Fibroblast of lung (primary cell): ENCODE results near the gene GALC. TPM values are rescaled to one million over a fixed set of nuclear protein-coding genes. Genes with fewer than 3 reads are reported as not detected.

Experiments
- DNase-seq, 2 donors: peaks; one replicate each; pipeline versions ENCODE4 v3.0.0 to v3.0.0-alpha.2; 2010; ENCODE audit warnings: low read depth in 2 of 2
- H2AFZ ChIP-seq: 2 replicates; pipeline ENCODE4 v1.5.1; 2012; ENCODE audit warnings: low read length, control low read depth, inconsistent platforms
- H3K27ac ChIP-seq: 2 replicates; pipeline ENCODE4 v1.5.1; 2011; ENCODE audit warnings: low read length, control low read depth; ENCODE audit not compliant: insufficient read depth
- H3K27me3 ChIP-seq: 2 replicates; pipeline ENCODE4 v1.5.1; 2011; ENCODE audit warnings: mild to moderate bottlenecking, low read length; ENCODE audit not compliant: control insufficient read depth, insufficient read depth
- H3K36me3 ChIP-seq: 2 replicates; pipeline ENCODE4 v1.5.1; 2011; ENCODE audit warnings: low read length; ENCODE audit not compliant: control insufficient read depth, insufficient read depth
- H3K4me1 ChIP-seq: 2 replicates; pipeline ENCODE4 v1.5.1; 2011; ENCODE audit warnings: low read length; ENCODE audit not compliant: control insufficient read depth, insufficient read depth; ENCODE audit errors: extremely low read depth
- H3K4me2 ChIP-seq: 2 replicates; pipeline ENCODE4 v1.5.1; 2011; ENCODE audit warnings: low read length, control low read depth; ENCODE audit not compliant: insufficient read depth; ENCODE audit errors: extremely low read depth
- H3K4me3 ChIP-seq, 4 experiments: fragments of 200-600 bp in 1 of 4; sonication (generic) in 1 of 4; replicated peaks in 1 of 4; 2 replicates each; pipeline ENCODE4 v1.5.1; 2011 to 2016; ENCODE audit warnings: low read length in 4 of 4, low read depth in 3 of 4, mild to moderate bottlenecking in 3 of 4, control low read depth in 2 of 4, inconsistent platforms in 1 of 4, mixed read lengths in 1 of 4; ENCODE audit not compliant: insufficient read depth in 1 of 4; ENCODE audit errors: control extremely low read depth in 1 of 4
- H3K79me2 ChIP-seq: 2 replicates; pipeline ENCODE4 v1.5.1; 2012; ENCODE audit warnings: mild to moderate bottlenecking, low read length, inconsistent platforms; ENCODE audit not compliant: control insufficient read depth, insufficient read depth
- H3K9ac ChIP-seq: 2 replicates; pipeline ENCODE4 v1.5.1; 2011; ENCODE audit warnings: mild to moderate bottlenecking, low read length, control low read depth; ENCODE audit not compliant: insufficient read depth
- H3K9me3 ChIP-seq: 2 replicates; pipeline ENCODE4 v1.5.1; 2012; ENCODE audit warnings: low read depth, low read length; ENCODE audit not compliant: control insufficient read depth, insufficient read depth
- H4K20me1 ChIP-seq: 2 replicates; pipeline ENCODE4 v1.5.1; 2011; ENCODE audit warnings: low read length; ENCODE audit not compliant: control insufficient read depth, insufficient read depth; ENCODE audit errors: extremely low read depth
- EZH2 ChIP-seq: IDR thresholded peaks from 2 replicates; pipeline ENCODE4 v1.5.1; 2012; ENCODE audit warnings: low read length, control low read depth, mild to moderate bottlenecking; ENCODE audit errors: missing control alignments
- polyA plus RNA-seq, 2 donors: library from polyadenylated mRNA; depleted of rRNA in 1 of 2; stranded (reverse) in 1 of 2; unstranded in 1 of 2; fragments of >200 nt; gene quantifications; 2 replicates each; pipeline ENCODE4 v1.2.1, GENCODE V29; 2011 to 2012; ENCODE audit warnings: missing spikeins in 1 of 2
- total RNA-seq: library from RNA; depleted of rRNA; stranded (reverse); fragments of >200 nt; gene quantifications from 2 replicates; pipeline ENCODE4 v1.2.1, GENCODE V29; 2014
- TF ChIP-seq, protein P1 (sequence below), 2 donors: IDR thresholded peaks in 1 of 2; conservative IDR thresholded peaks in 1 of 2; 1 replicate in 1 of 2; 2 replicates in 1 of 2; pipeline ENCODE4 v1.5.1; 2011 to 2012; ENCODE audit warnings: low read length in 2 of 2, control low read depth in 1 of 2, inconsistent platforms in 1 of 2, low read depth in 1 of 2, mild to moderate bottlenecking in 1 of 2

Gene GALC
- total and polyA plus RNA-seq, 2 donors (not counting 1 experiment from before 2014, with no cell fraction given), result 13.3 to 22.8 TPM

DNA sequence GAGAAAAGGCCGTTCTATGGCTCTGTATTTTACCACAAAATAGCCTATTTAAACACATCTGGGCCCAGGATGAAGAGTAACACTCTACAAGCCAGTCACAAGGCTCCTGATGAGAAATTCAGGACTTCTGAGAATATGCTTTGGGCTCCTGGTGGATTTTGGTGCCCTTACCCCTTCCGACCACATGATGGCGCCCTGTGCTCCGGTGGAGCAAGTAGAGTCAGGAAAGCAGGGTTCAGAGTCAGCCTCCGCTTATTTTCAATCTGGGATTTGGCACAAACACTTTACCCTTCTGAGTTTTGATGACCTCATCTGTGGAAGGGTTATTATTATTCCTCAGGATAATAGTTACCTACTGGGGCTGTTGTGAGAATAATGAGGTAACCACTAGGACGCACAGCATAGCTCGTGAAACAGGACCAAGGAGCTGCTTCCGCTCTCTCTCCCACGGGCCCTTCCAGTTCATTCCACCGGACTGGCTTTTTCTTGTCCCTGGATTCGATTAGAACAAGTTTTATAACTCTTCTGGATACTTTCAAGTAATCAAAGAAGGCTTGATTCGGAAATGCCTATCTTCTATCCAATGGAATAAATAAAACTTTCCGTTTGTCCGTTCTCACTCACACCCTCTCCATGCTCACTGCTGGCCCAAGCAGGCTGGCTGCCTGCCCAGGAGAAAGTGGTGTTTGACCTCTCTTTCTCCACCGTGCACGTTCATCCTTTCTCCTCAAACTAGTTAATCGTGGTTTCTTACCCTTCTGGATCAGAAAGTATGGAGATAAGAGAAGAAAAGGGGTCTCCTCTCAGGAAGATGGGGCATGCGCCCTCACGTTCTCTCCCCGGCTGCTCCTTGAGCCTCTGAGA, 104.6 kb downstream of the GALC start:
- peak overlapping the region; percentile 33 for H2AFZ ChIP-seq
- H3K27me3 ChIP-seq, result no peaks in the 10 kb centered on the region
- peak overlapping the region in 1 of 4 experiments; percentile 10 for H3K4me3 ChIP-seq

DNA sequence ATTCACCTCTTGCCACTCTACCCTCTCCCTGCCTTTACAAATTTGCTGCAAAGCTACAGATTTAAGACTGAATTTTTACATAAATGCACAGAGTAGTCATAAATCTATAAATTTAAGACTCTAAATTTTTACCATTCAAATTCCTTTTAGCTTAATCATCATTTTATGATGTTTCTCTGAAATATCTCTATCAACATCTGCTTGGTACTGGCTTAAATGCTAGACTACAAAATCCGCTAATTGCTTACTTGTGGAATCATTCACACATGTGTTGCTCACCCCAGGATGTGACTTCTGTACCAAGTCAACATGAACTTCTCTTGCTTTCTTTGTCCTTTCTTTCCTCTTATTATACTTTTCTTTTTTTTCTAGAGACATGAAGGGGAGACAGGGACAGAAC, 109.2 kb downstream of the GALC start:
- H3K9me3 ChIP-seq, result no peaks in the 10 kb centered on the region
- H4K20me1 ChIP-seq, result no peaks in the 10 kb centered on the region
- H3K79me2 ChIP-seq, result no peaks in the 10 kb centered on the region
- DNase-seq, result no peak
- H3K27ac ChIP-seq, result no peak overlapping the region
- no peaks in the 10 kb centered on the region for H3K27me3 ChIP-seq
- no peak overlapping the region for H3K4me2 ChIP-seq
- no peak overlapping the region for H2AFZ ChIP-seq
- no peak overlapping the region for H3K4me3 ChIP-seq
- no peaks in the 10 kb centered on the region for H3K36me3 ChIP-seq
- TF ChIP-seq, protein P1, sequence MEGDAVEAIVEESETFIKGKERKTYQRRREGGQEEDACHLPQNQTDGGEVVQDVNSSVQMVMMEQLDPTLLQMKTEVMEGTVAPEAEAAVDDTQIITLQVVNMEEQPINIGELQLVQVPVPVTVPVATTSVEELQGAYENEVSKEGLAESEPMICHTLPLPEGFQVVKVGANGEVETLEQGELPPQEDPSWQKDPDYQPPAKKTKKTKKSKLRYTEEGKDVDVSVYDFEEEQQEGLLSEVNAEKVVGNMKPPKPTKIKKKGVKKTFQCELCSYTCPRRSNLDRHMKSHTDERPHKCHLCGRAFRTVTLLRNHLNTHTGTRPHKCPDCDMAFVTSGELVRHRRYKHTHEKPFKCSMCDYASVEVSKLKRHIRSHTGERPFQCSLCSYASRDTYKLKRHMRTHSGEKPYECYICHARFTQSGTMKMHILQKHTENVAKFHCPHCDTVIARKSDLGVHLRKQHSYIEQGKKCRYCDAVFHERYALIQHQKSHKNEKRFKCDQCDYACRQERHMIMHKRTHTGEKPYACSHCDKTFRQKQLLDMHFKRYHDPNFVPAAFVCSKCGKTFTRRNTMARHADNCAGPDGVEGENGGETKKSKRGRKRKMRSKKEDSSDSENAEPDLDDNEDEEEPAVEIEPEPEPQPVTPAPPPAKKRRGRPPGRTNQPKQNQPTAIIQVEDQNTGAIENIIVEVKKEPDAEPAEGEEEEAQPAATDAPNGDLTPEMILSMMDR (conservative IDR thresholded peaks at IDR 0.05 in 1 of 2, IDR thresholded peaks at IDR 0.05 in 1 of 2; ENCODE audit: low read depth in 1 of 2, low read length in 2 of 2), result no peak
- TF ChIP-seq EZH2, result no peak
- H3K9ac ChIP-seq, result no peak overlapping the region
- H3K4me1 ChIP-seq, result no peaks in the 10 kb centered on the region

More for the DNA sequence above, 104.6 kb downstream of the GALC start:
- Histone ChIP-seq H4K20me1 (no peaks in the 10 kb centered on the region), H3K27ac (no peak overlapping the region), H3K9ac (no peak overlapping the region), H3K4me1 (no peaks in the 10 kb centered on the region), H3K36me3 (no peaks in the 10 kb centered on the region), H3K9me3 (no peaks in the 10 kb centered on the region), H3K79me2 (no peaks in the 10 kb centered on the region), H3K4me2 (peak overlapping the region; percentile 40)
- TF ChIP-seq EZH2, result no peak
- TF ChIP-seq, protein P1 (conservative IDR thresholded peaks at IDR 0.05 in 1 of 2, IDR thresholded peaks at IDR 0.05 in 1 of 2; ENCODE audit: low read depth in 1 of 2, low read length in 2 of 2), result peak; percentile 45 to 57
- peak in 1 of 2 donors; percentile 5 for DNase-seq

Other genes with a start within 250 kb of the GALC start
- gene GPR65, start 12.0 kb upstream of the GALC start, total RNA-seq, result under 0.01 and 0.17 TPM in 2 replicates
- gene GPR65, start 12.0 kb upstream of the GALC start, polyA plus RNA-seq, result 0.03 and 0.07 TPM in 2 replicates